ENCODE results near the gene BRK1.
A peak's percentile ranks its signal among the peaks of the same experiment; 100 is the strongest.

Gene BRK1

GRCh38 chr3:10164546-10165393 is 49.3 kb downstream of the BRK1 start, which contains the start of gene IRAK2:
Gene IRAK2, plus strand, starts transcription at chr3:10164919. Its CDS starts 36 bp downstream, at chr3:10164955.
- Histone ChIP-seq H3K27me3 (no peaks in the 10 kb centered on the region), H3K36me3 (no peaks in the 10 kb centered on the region), H3K27ac (peak within 1 kb of the TSS; percentile 89 to 90), H3K4me3 (peak within 1 kb of the TSS; percentile 82 to 95), H3K4me1 (peaks cover 0 to 14% (median 6%) of the 10 kb centered on the region in 4 donors), H3K9me3 (no peaks in the 10 kb centered on the region)
- TF ChIP-seq, protein P1, sequence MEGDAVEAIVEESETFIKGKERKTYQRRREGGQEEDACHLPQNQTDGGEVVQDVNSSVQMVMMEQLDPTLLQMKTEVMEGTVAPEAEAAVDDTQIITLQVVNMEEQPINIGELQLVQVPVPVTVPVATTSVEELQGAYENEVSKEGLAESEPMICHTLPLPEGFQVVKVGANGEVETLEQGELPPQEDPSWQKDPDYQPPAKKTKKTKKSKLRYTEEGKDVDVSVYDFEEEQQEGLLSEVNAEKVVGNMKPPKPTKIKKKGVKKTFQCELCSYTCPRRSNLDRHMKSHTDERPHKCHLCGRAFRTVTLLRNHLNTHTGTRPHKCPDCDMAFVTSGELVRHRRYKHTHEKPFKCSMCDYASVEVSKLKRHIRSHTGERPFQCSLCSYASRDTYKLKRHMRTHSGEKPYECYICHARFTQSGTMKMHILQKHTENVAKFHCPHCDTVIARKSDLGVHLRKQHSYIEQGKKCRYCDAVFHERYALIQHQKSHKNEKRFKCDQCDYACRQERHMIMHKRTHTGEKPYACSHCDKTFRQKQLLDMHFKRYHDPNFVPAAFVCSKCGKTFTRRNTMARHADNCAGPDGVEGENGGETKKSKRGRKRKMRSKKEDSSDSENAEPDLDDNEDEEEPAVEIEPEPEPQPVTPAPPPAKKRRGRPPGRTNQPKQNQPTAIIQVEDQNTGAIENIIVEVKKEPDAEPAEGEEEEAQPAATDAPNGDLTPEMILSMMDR (IDR thresholded peaks at IDR 0.05) = peak; percentile 85 to 99
- peak; percentile 68 to 88 for DNase-seq
- intact Hi-C loops (cut with DNase I; ENCODE audit: low total_unique reads) = loop anchor here (2.0 kb wide), 1 partner anchor 60 kb away; no protein-coding TSS in a partner anchor

- TF ChIP-seq, protein P1 (IDR thresholded peaks at IDR 0.05) = no peak
- Histone ChIP-seq H3K27me3 (no peaks in the 10 kb centered on the region), H3K9me3 (no peaks in the 10 kb centered on the region), H3K4me1 (peaks cover 0 to 14% (median 6%) of the 10 kb centered on the region in 4 donors), H3K27ac (peak overlapping the region in 1 of 2 donors; percentile 34), H3K36me3 (no peaks in the 10 kb centered on the region), H3K4me3 (no peak overlapping the region)
- intact Hi-C loops (cut with DNase I; ENCODE audit: low total_unique reads) = no loop called here
- DNase-seq = no peak
Measured at GRCh38 chr3:10166213-10166604, 50.7 kb downstream of the BRK1 start.

GRCh38 chr3:10169000-10169496 is 53.6 kb downstream of the BRK1 start:
- TF ChIP-seq, protein P1 (IDR thresholded peaks at IDR 0.05) = no peak
- Histone ChIP-seq H3K27ac (no peak overlapping the region), H3K4me3 (no peak overlapping the region), H3K4me1 (peaks cover 0 to 26% (median 15%) of the 10 kb centered on the region in 4 donors), H3K36me3 (no peaks in the 10 kb centered on the region), H3K9me3 (no peaks in the 10 kb centered on the region), H3K27me3 (no peaks in the 10 kb centered on the region)
- no peak for DNase-seq
- intact Hi-C loops (cut with DNase I; ENCODE audit: low total_unique reads) = no loop called here

DNA sequence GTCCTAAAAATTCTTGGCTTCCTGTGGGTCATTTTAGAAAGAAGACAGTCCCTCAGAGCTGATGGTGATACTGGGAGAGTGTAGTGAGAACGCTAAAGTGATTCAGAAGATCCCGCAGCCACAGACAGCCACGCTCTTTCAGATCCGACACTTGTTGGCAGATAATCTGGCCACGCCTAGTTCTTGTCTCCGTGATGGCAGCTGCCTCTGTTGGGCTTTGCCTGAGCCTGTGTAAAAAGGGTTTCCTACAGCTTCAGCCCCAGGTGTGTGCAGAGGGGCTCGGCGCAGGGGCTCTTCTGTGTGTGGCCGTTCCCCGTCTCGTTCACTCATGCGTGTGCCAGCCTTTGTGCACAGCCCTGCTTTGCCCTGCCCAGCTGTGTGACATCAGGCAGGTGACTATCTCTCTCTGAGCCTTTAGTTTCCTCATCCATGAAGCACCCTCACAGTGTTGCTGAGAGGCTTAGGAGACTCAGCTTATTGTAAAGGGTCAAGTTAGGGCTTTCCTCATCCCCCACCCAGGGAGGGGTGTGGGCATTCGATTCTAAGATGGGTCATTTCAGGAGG is 55.5 kb downstream of the BRK1 start:
- intact Hi-C loops (cut with DNase I; ENCODE audit: low total_unique reads) = no loop called here
- H3K27ac ChIP-seq = no peak overlapping the region
- no peak for DNase-seq

More for the DNA sequence above, 55.5 kb downstream of the BRK1 start:
- no peak overlapping the region for H3K4me3 ChIP-seq
- TF ChIP-seq, protein P1 (IDR thresholded peaks at IDR 0.05) = no peak
- H3K4me1 ChIP-seq = peaks cover 0 to 23% (median 14%) of the 10 kb centered on the region in 4 donors
- no peaks in the 10 kb centered on the region for H3K27me3 ChIP-seq
- H3K9me3 ChIP-seq = no peaks in the 10 kb centered on the region
- H3K36me3 ChIP-seq = no peaks in the 10 kb centered on the region

Data from tibial artery (tissue), 4 donors.